H54 (cell line): ENCODE measurements around the gene MYOG.

Source experiments
- DNase-seq: peaks from one replicate; pipeline ENCODE4 v3.0.0; 2011; ENCODE audit warnings: low spot score, mixed read lengths; ENCODE audit not compliant: insufficient read length
- FAIRE-seq: peaks from 3 replicates; lab custom pipeline; 2011; peaks lifted over from hg19 to GRCh38; lab: Jason Lieb, UNC
- POLR2A ChIP-seq: IDR thresholded peaks from 2 replicates; pipeline ENCODE4 v1.6.1; 2011; ENCODE audit warnings: low read depth, mild to moderate bottlenecking, low read length

MYOG gene

DNA sequence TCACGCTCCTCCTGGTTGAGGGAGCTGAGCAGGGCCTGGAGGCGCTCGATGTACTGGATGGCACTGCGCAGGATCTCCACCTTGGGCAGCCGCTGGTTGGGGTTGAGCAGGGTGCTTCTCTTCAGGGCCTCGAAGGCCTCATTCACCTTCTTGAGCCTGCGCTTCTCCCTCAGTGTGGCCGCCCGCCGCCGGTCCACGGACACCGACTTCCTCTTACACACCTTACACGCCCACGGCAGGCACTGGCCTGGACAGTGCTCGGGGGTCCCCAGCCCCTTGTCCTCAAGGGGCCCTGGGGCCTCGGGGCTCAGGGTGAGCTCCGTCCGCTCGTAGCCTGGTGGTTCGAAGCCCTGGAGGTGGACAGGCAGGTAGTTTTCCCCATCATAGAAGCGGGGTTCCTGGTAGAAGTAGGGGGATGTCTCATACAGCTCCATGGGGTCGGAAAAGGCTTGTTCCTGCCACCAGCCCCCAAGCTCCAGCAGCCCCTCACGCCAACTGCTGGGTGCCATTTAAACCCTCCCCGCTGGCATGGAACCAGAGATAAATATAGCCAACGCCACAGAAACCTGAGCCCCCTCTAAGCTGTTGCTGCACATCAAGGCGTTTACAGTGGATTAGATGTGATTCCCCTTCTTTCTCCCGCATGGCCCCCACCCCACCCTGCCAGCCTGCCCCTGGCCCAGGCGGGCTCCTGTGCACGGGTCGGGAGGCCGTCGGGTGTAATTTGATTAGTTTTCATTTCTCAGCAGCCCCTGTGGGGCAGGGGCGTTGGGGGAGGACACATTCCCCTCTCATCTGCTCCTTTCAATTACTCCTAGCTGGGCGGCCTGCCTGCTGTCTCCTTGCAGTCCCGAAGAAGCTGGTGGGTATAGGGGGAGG lies at the start of gene MYOG:
Gene MYOG, minus strand, starts transcription at position 485 of the 879 bp plus-strand sequence. Its CDS starts 51 bp downstream, at position 434.
- DNase-seq (no peak), FAIRE-seq (no peak)
- no peak for TF ChIP-seq POLR2A

DNA sequence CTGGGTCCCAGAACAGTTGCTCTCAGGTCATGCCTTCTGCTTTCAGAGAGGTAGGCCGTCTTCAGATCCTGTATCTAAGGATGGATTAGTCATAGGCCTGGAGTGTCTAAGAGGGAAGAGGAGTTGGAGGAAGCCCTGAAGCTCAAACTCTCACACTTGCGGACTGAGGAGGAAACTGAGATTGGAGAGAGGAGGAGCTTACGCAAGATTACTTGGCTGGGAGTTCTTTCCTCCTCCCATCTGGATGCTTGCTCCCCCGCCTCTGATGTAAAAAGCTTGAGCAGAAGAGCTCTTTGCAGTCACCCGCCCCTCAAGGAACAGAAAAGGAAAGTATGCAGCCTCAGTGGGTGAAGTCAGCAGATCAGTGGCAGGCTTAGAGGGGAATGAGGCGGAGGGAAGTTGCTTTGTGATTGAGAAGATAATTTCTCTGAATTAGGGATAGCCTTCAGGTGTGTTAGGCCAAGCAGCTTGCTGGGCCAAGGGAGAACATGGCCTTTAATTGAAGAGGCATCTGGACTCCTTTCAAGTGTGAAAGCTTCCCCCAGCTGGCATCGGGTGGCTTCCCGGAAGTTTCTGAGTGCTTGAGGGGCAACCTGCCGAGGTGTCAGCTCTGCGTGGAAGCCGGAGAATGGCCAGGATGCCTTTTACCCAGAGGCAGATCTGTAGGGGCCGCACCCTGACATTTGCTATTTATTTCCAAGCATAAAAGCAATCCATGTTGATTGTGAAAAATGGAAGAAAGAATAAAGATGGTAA lies 48.3 kb upstream of the MYOG start:
- DNase-seq (no peak), FAIRE-seq (no peak)
- no peak for TF ChIP-seq POLR2A

DNA sequence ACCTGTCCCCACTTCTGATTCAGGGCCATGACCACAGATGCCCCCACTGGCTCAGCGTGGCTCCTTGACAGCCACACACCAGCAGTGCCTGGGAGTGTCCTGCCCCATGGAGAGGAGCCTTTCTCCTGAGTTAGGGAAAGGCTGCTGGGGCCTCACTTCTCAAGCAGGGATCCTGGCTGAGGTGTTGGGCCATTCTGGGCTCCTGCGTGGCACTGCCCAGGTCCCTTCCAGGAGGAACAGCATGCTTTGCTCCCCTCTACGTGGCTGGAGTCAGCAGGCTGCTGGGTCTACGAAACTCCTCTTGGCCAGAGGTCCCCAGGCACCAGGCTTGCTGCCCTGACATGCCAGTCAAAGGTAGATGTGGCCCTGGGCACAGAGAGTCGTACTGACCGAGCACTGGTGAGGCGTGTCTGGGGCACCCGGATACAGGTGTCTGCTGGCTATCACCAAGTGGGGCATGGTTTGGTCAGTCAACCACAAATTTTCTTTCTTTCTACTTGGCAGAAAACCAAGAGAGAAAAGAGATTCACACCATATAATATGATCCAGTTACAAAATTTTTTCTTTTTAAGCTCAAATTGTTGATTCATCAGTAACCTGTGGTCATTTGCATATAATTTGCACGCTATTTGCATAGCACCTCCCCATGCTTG lies 45.9 kb upstream of the MYOG start:
- DNase-seq, result no peak
- no peak for TF ChIP-seq POLR2A

DNA sequence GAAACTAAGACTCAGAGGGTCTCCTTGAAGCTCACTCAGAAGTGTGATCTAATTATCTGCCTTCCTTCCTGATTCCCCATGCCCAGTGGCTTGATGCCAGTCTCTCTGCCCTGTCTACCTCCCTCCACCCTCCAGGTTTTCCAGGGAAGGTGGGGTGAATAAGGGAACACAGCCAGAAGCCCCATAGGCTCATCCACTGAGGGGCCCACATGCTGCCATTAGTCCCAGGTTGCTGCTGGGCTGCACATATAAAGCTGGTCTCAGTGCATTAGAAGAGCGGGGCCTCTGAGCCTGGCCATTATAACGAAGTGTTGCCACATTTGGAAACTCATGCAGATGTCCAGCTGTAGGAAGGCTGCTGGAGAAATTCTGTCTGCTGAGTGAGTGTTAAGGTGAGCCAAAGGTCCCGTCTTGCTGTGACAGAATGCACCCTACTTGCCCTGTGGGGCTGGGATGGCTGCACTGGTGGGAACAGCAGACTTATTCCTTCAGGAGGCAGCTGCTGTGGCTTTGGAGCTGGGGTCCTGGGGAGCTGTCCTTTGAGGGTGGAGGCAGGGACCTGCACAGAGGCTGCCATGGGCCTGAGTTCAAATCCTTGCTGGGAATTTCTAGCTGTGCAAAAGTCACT lies 44.7 kb upstream of the MYOG start:
- DNase-seq (no peak), FAIRE-seq (no peak)

More for the DNA sequence above, 45.9 kb upstream of the MYOG start:
- FAIRE-seq, result no peak

DNA sequence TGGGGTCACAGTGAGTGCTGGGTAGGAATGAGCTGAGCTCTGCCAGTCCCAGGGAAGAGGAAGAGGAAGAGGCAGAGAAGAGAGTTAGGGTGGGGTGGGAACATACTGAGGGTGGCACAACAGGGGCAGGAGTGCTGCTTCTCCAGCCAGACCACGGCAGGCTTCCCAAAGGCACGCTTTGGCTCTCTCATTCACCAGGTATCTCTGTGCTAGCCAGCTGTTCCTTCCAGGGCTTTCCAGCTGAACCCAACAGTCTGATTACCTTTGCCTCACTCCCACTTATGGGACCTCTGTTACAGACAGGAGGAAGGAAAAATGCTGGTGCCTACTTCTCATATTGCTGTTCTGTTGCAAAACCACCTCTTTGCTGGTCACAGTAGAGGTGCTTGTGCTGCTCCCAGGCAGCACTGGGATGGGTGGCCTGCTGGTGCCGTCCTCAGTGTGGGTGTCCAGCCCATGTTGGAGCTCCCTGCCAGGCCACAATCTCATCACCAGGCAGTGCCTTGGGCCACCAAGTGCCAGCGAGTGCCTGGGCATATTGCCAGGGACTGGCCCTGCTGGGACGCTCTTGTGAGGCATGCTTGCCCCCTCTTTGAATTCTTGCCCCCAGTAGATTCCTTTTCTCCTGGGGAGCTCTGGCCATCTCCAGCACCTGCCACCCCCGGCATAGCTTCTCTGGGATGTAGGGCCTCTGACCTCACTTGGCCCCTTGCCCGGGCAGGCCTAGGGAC lies 43.9 kb upstream of the MYOG start:
- TF ChIP-seq POLR2A, result no peak
- FAIRE-seq, result no peak
- DNase-seq, result no peak

More for the DNA sequence above, 44.7 kb upstream of the MYOG start:
- no peak for TF ChIP-seq POLR2A

DNA sequence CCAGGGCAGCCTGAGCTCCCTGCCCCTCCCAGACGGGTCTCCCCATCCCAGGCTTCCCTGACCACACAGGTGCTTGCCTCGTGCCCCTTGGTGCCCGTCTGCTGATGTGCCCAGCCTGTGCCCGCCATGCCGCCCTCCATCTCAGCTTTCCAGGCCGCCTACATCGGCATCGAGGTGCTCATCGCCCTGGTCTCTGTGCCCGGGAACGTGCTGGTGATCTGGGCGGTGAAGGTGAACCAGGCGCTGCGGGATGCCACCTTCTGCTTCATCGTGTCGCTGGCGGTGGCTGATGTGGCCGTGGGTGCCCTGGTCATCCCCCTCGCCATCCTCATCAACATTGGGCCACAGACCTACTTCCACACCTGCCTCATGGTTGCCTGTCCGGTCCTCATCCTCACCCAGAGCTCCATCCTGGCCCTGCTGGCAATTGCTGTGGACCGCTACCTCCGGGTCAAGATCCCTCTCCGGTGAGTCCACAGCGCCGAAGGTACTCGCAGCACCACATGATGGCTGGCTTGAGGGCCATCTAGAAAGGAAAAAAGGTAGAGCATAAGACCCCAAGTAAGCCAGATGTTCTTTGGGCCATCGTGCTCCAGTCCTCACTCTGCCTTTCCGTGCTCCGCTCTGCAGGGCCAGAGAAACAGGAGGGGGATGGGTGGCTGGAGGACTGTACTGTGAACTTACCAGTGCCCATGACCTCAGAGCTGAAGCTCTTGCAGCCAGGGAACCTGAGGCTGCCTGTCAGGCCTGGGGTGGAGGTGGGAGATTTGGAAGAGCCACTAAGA lies 43.1 kb upstream of the MYOG start:
- FAIRE-seq, result no peak
- no peak for TF ChIP-seq POLR2A
- no peak for DNase-seq

DNA sequence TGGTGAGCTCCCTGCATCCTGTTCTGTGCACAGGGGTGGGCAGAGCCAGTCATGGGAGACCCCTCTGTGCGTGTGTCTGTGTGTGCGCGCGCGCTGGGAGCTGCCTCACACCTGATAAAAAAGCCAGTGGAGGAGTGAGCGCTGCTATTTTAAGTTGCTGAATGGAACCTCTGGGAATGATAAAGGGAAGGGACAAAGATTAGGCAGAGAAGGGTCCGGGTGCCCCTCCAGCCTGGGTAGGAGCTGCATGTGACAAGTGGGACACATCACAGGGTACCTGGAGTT lies 42.6 kb upstream of the MYOG start:
- FAIRE-seq (no peak), DNase-seq (no peak)
- TF ChIP-seq POLR2A, result no peak

DNA sequence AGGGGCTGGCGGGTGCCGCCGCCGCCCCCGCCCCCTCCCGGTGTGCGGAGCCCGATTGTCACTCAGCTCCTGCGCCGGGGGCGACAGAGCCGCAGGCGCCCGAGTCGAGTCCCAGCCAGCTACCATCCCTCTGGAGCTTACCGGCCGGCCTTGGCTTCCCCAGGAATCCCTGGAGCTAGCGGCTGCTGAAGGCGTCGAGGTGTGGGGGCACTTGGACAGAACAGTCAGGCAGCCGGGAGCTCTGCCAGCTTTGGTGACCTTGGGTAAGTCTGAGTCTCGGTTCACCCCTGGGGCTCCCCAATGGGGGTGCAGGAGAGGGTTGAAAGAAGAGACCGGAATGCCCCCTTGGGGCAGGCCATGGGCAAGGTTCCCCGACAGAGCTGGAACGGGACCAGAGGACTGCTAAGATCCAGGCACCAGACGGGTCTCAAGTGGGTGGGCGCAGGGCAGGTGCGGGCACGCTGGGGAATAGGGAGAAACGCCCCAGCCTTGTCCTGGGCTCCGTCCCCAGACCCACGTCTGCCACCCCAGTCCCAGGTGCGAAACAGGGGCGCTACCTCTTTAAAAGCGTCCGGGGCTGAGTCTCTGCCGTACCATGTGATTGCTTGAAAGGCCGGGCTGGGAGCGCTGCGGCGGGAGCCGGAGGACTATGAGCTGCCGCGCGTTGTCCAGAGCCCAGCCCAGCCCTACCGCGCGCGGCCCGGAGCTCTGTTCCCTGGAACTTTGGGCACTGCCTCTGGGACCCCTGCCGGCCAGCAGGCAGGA lies 42.0 kb upstream of the MYOG start, which contains the start of gene ADORA1:
Gene ADORA1, plus strand, starts transcription at position 61 of the 765 bp plus-strand sequence. CDS start 1,116 bp downstream, outside the sequence.
- no peak; the same call in 1 of the 2 replicates for TF ChIP-seq POLR2A
- FAIRE-seq (no peak), DNase-seq (peak; percentile 80)

DNA sequence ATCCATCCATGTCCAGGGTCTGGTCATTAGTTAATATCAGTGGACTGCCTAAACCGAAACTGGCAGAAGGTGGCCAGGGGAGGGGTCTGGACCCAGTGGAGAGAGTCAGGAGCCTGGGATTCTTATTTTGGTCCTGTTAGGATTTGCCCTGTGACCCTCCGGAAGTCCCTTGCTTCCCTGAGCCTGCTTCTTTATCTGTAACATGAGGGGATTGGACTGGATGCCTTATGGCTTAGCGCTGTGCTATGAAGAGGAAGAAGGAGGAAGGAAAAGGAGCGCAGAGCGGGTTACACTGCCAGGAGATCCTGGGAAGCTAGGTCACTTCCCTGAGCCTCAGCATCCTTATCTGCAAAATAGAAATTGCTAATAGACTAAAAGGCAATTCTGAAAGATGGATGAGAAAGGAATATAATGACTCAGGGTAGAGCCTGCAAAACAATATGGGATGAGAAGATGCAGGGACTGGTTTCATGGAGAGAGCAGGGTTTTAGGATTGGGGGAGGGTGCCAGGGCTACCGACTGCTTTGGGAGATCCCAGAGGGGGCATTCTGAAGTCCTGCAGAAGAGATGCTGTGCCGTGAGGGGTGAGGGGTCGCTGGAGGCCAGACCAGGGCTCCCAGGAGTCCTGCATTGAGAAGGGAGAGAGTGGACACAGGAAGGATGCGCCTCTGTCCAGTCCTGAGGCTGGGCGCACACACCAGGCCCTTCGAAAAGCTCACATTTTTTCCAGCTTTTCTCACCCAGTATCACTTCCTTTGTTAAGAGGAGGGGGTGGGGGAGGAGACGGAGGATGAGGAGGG lies 41.3 kb upstream of the MYOG start:
- DNase-seq (no peak), FAIRE-seq (no peak)
- TF ChIP-seq POLR2A, result no peak

DNA sequence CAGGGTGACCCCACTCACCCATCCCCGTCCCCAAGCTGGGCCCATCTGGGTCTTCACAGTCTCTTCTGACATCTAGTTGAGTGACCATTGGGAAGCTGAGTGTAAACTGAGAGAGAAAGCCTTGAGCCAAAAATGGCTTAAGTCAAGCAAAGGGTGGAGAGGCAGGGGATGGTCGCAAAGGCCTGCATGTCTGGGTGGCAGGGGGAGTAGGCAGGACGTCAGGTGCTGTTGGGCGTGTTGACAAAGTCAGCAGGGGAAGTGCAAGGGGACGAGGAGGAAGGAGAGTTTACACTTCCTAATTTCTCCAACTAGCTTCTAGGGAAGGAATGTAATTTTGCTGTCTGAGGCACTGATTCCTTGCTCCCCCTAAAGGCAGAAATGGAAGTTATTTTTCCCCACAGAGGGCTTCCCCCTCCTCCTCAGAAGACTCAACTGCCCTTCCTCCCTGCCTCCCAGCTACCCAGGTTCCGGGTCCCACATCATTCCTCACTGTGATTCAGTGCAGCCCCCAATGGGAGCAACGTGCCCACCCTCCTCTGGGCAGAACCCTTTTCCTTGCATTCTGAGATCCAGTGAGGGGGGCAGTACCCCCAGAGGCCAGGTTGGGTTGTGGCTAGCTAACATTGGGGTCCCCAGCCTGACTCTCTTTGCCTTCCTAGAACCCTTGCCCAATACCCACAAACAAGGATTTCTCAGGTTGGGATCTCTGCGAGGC lies 40.5 kb upstream of the MYOG start:
- no peak for DNase-seq
- FAIRE-seq, result no peak
- TF ChIP-seq POLR2A, result no peak
